ENCODE data around the gene PLD1. TPM values are rescaled to one million over a fixed set of nuclear protein-coding genes. Genes with fewer than 3 reads are reported as not detected.

PLD1 gene
- total RNA-seq, 1 donor, result 18.1 TPM

DNA sequence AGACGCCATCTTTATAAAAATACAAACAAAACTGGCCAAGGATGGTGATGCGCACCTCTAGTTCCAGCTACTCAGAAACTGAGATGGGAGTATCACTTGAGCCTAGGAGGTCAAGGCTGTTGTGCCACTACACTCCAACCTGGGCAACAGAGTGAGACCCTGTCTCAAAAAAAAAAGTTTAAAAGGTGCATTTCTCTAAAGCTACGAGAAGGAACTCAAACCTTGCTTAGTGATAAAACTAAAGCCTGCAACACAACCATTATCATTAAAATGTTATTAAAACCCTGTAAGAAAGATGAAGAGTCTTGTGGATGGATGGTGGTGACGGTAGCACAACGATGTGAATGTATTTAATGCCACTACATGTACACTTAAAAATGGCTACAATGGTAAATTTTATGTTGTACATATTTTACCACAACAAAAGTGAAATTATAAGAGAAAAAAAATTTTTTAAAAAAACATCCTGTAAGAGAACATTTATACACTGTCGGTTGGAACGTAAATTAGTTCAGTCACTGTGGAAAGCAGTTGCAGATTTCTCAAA is 3.1 kb downstream of the PLD1 start:
- Histone ChIP-seq H3K4me2 (ENCODE audit: insufficient read depth, low read length) (no peak overlapping the region), H3K4me3 (ENCODE audit: insufficient read depth, low read length) (no peak overlapping the region), H3K79me2 (ENCODE audit: insufficient read depth, low read length) (peaks cover 14% of the 10 kb centered on the region), H3K9me3 (ENCODE audit: low read depth, low read length) (no peaks in the 10 kb centered on the region), H3K27ac (ENCODE audit: low read depth, low read length) (peak overlapping the region; percentile 97), H3K36me3 (ENCODE audit: insufficient read depth, low read length) (no peaks in the 10 kb centered on the region), H2AFZ (ENCODE audit: low read length) (no peak overlapping the region), H4K20me1 (ENCODE audit: insufficient read depth, low read length) (no peaks in the 10 kb centered on the region), H3K4me1 (ENCODE audit: insufficient read depth, low read length) (peaks cover 53% of the 10 kb centered on the region), H3K27me3 (ENCODE audit: insufficient read depth, low read length) (no peaks in the 10 kb centered on the region)
- TF ChIP-seq, protein P1, sequence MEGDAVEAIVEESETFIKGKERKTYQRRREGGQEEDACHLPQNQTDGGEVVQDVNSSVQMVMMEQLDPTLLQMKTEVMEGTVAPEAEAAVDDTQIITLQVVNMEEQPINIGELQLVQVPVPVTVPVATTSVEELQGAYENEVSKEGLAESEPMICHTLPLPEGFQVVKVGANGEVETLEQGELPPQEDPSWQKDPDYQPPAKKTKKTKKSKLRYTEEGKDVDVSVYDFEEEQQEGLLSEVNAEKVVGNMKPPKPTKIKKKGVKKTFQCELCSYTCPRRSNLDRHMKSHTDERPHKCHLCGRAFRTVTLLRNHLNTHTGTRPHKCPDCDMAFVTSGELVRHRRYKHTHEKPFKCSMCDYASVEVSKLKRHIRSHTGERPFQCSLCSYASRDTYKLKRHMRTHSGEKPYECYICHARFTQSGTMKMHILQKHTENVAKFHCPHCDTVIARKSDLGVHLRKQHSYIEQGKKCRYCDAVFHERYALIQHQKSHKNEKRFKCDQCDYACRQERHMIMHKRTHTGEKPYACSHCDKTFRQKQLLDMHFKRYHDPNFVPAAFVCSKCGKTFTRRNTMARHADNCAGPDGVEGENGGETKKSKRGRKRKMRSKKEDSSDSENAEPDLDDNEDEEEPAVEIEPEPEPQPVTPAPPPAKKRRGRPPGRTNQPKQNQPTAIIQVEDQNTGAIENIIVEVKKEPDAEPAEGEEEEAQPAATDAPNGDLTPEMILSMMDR (IDR thresholded peaks at IDR 0.05; ENCODE audit: extremely low read depth, low read depth, low read length), result no peak
- DNase-seq (ENCODE audit: insufficient read length, low spot score, missing footprints), result no peak

DNA sequence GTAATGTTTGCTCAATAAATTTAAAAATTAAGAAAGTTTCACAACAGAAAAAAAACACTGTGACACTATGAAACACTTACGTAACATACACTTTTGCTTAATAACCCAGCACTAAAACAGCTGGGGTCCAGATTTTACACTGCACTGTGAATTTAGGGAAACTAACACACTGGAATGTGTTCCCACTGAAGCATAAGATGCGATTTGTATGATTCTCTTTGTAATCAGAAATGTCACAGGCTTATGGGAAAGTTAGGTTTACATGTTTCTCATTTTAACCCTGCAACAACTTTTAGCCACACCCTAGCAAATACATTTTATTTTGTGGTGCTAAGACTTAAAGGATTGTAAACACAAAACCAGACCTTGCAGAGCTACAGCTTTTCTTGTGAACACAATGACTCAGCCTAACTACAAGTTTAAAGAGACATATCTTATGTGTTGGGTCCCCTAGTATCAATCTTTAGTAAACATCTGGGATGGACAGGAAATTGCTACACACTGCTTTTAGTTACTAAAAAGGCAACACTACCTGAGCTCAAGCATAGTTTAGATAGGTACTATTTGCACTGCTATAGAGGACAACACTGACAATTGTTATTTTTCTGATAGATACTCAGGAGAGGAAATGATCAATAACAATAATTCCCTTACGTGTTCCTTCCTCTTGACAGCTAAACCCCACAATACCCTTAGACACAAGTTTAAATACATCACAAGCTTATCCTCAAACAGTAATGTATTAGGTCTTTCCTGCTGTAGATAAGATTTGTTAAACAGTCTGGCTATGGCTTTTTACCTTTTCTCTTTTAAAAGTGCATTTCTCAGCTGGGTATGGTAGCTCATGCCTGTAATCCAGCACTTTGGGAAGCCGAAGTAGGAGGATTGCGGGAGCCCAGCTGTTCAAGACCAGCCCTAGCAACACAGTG is 3.8 kb downstream of the PLD1 start:
- Histone ChIP-seq H2AFZ (ENCODE audit: low read length) (no peak overlapping the region), H3K4me3 (ENCODE audit: insufficient read depth, low read length) (no peak overlapping the region), H3K9me3 (ENCODE audit: low read depth, low read length) (no peaks in the 10 kb centered on the region), H3K36me3 (ENCODE audit: insufficient read depth, low read length) (no peaks in the 10 kb centered on the region), H3K4me2 (ENCODE audit: insufficient read depth, low read length) (peak overlapping the region; percentile 1), H3K27ac (ENCODE audit: low read depth, low read length) (peak overlapping the region; percentile 97), H3K79me2 (ENCODE audit: insufficient read depth, low read length) (peaks cover 14% of the 10 kb centered on the region), H4K20me1 (ENCODE audit: insufficient read depth, low read length) (no peaks in the 10 kb centered on the region), H3K27me3 (ENCODE audit: insufficient read depth, low read length) (no peaks in the 10 kb centered on the region), H3K4me1 (ENCODE audit: insufficient read depth, low read length) (peaks cover 55% of the 10 kb centered on the region)
- DNase-seq (ENCODE audit: insufficient read length, low spot score, missing footprints), result peak; percentile 89
- TF ChIP-seq, protein P1 (IDR thresholded peaks at IDR 0.05; ENCODE audit: extremely low read depth, low read depth, low read length), result no peak

DNA sequence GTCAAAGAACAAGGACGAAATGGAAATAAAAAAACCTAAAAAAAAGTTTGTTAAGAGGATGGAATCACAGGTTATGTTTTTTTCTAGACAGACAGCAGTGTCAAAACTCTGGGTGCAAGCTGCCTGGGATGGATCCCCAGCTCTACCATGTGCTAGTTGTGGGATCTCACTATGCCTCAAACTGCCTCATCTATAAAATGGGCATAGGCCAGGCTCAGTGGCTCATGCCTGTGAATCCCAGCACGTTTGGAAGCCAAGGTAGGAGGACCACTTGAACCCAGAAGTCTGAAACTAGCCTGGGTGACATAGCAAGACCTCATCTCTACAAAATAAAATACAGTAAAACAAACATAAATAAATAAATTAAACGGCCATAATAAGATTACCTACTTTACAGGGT is 4.6 kb downstream of the PLD1 start:
- Histone ChIP-seq H3K4me1 (ENCODE audit: insufficient read depth, low read length) (peaks cover 55% of the 10 kb centered on the region), H4K20me1 (ENCODE audit: insufficient read depth, low read length) (no peaks in the 10 kb centered on the region), H3K27ac (ENCODE audit: low read depth, low read length) (peak overlapping the region; percentile 97), H2AFZ (ENCODE audit: low read length) (no peak overlapping the region), H3K4me2 (ENCODE audit: insufficient read depth, low read length) (no peak overlapping the region), H3K27me3 (ENCODE audit: insufficient read depth, low read length) (no peaks in the 10 kb centered on the region), H3K36me3 (ENCODE audit: insufficient read depth, low read length) (no peaks in the 10 kb centered on the region), H3K9me3 (ENCODE audit: low read depth, low read length) (no peaks in the 10 kb centered on the region), H3K79me2 (ENCODE audit: insufficient read depth, low read length) (peaks cover 14% of the 10 kb centered on the region), H3K4me3 (ENCODE audit: insufficient read depth, low read length) (no peak overlapping the region)
- DNase-seq (ENCODE audit: insufficient read length, low spot score, missing footprints), result no peak
- TF ChIP-seq, protein P1 (IDR thresholded peaks at IDR 0.05; ENCODE audit: extremely low read depth, low read depth, low read length), result no peak

All from osteoblast (primary cell).